Keratinocyte (primary cell): ENCODE data around the gene CDCP1. TPM values are rescaled to one million over a fixed set of nuclear protein-coding genes. Genes with fewer than 3 reads are reported as not detected.

ENCODE experiments used
- DNase-seq: peaks from one replicate; pipeline ENCODE4 v3.0.0-alpha.2; 2011; ENCODE audit warnings: low read depth, missing footprints, low spot score
- FAIRE-seq: peaks from 2 replicates; lab custom pipeline; 2011; peaks lifted over from hg19 to GRCh38; lab: Jason Lieb, UNC
- H2AFZ ChIP-seq: 2 replicates; pipeline ENCODE4 v1.6.0; 2012; ENCODE audit warnings: low read length, control low read depth, inconsistent platforms; ENCODE audit not compliant: control insufficient read depth
- H3K27ac ChIP-seq: 2 replicates; pipeline ENCODE4 v1.5.1; 2011; ENCODE audit warnings: low read length; ENCODE audit not compliant: control insufficient read depth, insufficient read depth
- H3K27me3 ChIP-seq: 3 replicates; pipeline ENCODE4 v1.6.0; 2011; ENCODE audit warnings: low read length; ENCODE audit not compliant: control insufficient read depth, insufficient read depth; ENCODE audit errors: extremely low read depth
- H3K36me3 ChIP-seq, 2 experiments: 2 replicates in 1 of 2; 3 replicates in 1 of 2; pipeline ENCODE4 v1.5.1; 2011; ENCODE audit warnings: low read length in 2 of 2, mild to moderate bottlenecking in 1 of 2; ENCODE audit not compliant: control insufficient read depth in 2 of 2, insufficient read depth in 2 of 2; ENCODE audit errors: extremely low read depth in 1 of 2
- H3K4me1 ChIP-seq: 3 replicates; pipeline ENCODE4 v1.5.1; 2011; ENCODE audit warnings: low read length; ENCODE audit not compliant: control insufficient read depth, insufficient read depth; ENCODE audit errors: extremely low read depth
- H3K4me2 ChIP-seq: 3 replicates; pipeline ENCODE4 v1.6.0; 2011; ENCODE audit warnings: low read depth, low read length; ENCODE audit not compliant: control insufficient read depth, insufficient read depth; ENCODE audit errors: extremely low read depth
- H3K4me3 ChIP-seq, 3 experiments: fragments of 200-600 bp in 1 of 3; sonication (generic) in 1 of 3; 2 replicates in 2 of 3; 3 replicates in 1 of 3; pipeline ENCODE4 v1.5.1; 2011 to 2016; ENCODE audit warnings: low read length in 3 of 3, mild to moderate bottlenecking in 3 of 3, control low read depth in 2 of 3, inconsistent platforms in 1 of 3, low read depth in 1 of 3, mixed read lengths in 1 of 3, mixed run types in 1 of 3, moderate library complexity in 1 of 3; ENCODE audit not compliant: control insufficient read depth in 2 of 3, insufficient read depth in 2 of 3; ENCODE audit errors: extremely low read depth in 1 of 3
- H3K79me2 ChIP-seq: 2 replicates; pipeline ENCODE4 v1.6.0; 2012; ENCODE audit warnings: low read length; ENCODE audit not compliant: control insufficient read depth, insufficient read depth
- H3K9ac ChIP-seq: 3 replicates; pipeline ENCODE4 v1.6.0; 2011; ENCODE audit warnings: low read length; ENCODE audit not compliant: control insufficient read depth, insufficient read depth; ENCODE audit errors: extremely low read depth
- H3K9me1 ChIP-seq: 3 replicates; pipeline ENCODE4 v1.6.0; 2011; ENCODE audit warnings: low read length; ENCODE audit not compliant: control insufficient read depth, insufficient read depth; ENCODE audit errors: extremely low read depth
- H3K9me3 ChIP-seq: 2 replicates; pipeline ENCODE4 v1.5.1; 2012; ENCODE audit warnings: low read depth, low read length; ENCODE audit not compliant: control insufficient read depth
- H4K20me1 ChIP-seq: 3 replicates; pipeline ENCODE4 v1.6.0; 2011; ENCODE audit warnings: low read length; ENCODE audit not compliant: control insufficient read depth, insufficient read depth; ENCODE audit errors: extremely low read depth
- EZH2 ChIP-seq: IDR thresholded peaks from one replicate; pipeline ENCODE4 v1.6.1; 2012; ENCODE audit warnings: inconsistent platforms, mild to moderate bottlenecking, low read length, moderate library complexity
- dilution Hi-C: fragments of 300-500 bp; cut with MboI; formaldehyde crosslinking; loops from one replicate; pipeline ENCODE4 v1.7.0; 2020; ENCODE audit warnings: low sequenced_read_pairs; ENCODE audit not compliant: extremely low pct_ligation_motif_present
- polyA plus RNA-seq, 5 experiments: library from polyadenylated mRNA; depleted of rRNA in 3 of 5; stranded (reverse) in 3 of 5; stranded (forward) in 1 of 5; unstranded in 1 of 5; fragments of >200 nt; gene quantifications; 1 replicate in 1 of 5; 2 replicates in 3 of 5; 3 replicates in 1 of 5; pipeline versions ENCODE4 v1.2.1 to v1.2.3, GENCODE V29; 2011 to 2012; ENCODE audit warnings: missing spikeins in 2 of 5, low read depth in 1 of 5, low replicate concordance in 1 of 5
- TF ChIP-seq, protein P1 (sequence below), 3 experiments: IDR thresholded peaks in 1 of 3; conservative IDR thresholded peaks in 1 of 3; optimal IDR thresholded peaks in 1 of 3; 2 replicates in 2 of 3; 3 replicates in 1 of 3; pipeline versions ENCODE3 to v1.5.1; 2011; ENCODE audit warnings: low read length in 3 of 3, mild to moderate bottlenecking in 3 of 3, moderate library complexity in 2 of 3, control low read depth in 1 of 3, inconsistent platforms in 1 of 3; ENCODE audit not compliant: insufficient read depth in 2 of 3; ENCODE audit errors: extremely low read depth in 1 of 3

The CDCP1 gene
- polyA plus RNA-seq, 1 donor (not counting 4 experiments of a cell fraction or from before 2014, with no cell fraction given) = 85.8 TPM

DNA sequence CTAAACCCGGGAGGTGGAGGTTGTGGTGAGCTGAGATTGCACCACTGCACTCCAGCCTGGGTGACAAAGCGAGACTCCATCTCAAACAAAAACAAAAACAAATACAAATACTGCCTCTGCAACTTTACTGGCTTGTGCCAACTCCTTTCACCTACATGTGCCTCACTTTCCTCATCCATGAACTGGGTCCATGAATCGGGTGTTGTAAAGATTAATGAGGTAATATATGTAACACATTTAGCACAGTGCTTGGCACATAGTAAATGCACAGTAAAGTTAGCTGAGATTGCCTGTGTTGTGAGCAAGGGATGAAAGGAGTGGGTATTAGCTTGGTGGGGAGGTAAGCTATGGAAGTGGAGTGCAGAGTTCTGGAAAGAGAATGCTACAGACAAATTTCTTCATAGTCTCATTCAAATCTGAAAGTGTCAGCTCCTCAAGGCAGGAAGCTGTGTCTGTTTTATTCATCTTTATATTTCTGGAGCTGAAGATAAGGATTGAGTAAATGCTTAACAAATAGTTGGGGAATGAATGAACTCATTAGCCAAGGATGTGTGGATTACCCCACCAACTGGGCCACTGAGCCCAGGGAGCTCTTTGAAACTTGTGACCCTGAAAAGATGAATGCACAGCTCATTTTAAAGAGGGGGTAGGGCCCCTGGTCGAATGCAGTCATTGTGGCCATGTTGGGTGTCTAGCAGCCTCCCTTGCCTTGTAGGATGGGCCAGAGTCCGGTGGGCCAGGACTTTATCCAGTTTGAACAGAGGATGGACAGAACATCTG lies 7.7 kb upstream of the CDCP1 start:
- Histone ChIP-seq H3K79me2 (no peaks in the 10 kb centered on the region), H3K36me3 (no peaks in the 10 kb centered on the region), H4K20me1 (no peaks in the 10 kb centered on the region), H3K27ac (peak overlapping the region; percentile 77), H3K9me1 (no peaks in the 10 kb centered on the region), H3K4me2 (peak overlapping the region; percentile 79), H3K4me3 (peak overlapping the region in 1 of 3 experiments; percentile 19), H2AFZ (peak overlapping the region; percentile 17), H3K4me1 (peaks cover 22% of the 10 kb centered on the region), H3K27me3 (no peaks in the 10 kb centered on the region), H3K9ac (peak overlapping the region; percentile 40), H3K9me3 (no peaks in the 10 kb centered on the region)
- no peak for FAIRE-seq
- no peak for TF ChIP-seq EZH2
- TF ChIP-seq, protein P1, sequence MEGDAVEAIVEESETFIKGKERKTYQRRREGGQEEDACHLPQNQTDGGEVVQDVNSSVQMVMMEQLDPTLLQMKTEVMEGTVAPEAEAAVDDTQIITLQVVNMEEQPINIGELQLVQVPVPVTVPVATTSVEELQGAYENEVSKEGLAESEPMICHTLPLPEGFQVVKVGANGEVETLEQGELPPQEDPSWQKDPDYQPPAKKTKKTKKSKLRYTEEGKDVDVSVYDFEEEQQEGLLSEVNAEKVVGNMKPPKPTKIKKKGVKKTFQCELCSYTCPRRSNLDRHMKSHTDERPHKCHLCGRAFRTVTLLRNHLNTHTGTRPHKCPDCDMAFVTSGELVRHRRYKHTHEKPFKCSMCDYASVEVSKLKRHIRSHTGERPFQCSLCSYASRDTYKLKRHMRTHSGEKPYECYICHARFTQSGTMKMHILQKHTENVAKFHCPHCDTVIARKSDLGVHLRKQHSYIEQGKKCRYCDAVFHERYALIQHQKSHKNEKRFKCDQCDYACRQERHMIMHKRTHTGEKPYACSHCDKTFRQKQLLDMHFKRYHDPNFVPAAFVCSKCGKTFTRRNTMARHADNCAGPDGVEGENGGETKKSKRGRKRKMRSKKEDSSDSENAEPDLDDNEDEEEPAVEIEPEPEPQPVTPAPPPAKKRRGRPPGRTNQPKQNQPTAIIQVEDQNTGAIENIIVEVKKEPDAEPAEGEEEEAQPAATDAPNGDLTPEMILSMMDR (optimal IDR thresholded peaks at IDR 0.05 in 1 of 3, IDR thresholded peaks at IDR 0.05 in 1 of 3, conservative IDR thresholded peaks at IDR 0.05 in 1 of 3; ENCODE audit: extremely low read depth in 1 of 3, insufficient read depth in 2 of 3, low read length in 3 of 3) = no peak
- dilution Hi-C loops = no loop called here
- DNase-seq = no peak

DNA sequence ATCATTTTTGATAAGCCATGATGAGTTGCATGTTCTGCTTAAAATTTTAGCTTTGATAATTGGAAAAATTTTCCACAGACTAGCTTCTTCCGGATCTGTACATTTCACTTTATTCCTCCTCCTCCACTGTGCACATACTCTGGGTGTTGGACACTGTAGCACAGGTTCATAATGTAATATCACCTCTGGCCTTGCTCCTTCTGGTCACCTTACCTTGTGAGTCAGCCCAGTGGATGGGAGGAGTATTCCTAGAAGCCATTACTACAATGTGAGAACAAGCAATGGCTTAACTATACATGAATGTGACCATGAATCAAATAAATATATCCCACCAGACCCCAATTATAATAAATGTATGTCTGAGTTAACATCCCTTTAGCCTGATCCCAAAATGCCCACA lies 6.1 kb upstream of the CDCP1 start:
- dilution Hi-C loops = no loop called here
- Histone ChIP-seq H3K27me3 (no peaks in the 10 kb centered on the region), H4K20me1 (no peaks in the 10 kb centered on the region), H3K9me1 (no peaks in the 10 kb centered on the region), H3K79me2 (no peaks in the 10 kb centered on the region), H3K9me3 (no peaks in the 10 kb centered on the region), H2AFZ (no peak overlapping the region), H3K27ac (no peak overlapping the region), H3K9ac (no peak overlapping the region), H3K4me1 (peaks cover 22% of the 10 kb centered on the region), H3K4me3 (no peak overlapping the region), H3K36me3 (no peaks in the 10 kb centered on the region), H3K4me2 (no peak overlapping the region)
- no peak for FAIRE-seq
- no peak for DNase-seq
- TF ChIP-seq EZH2 = no peak
- TF ChIP-seq, protein P1 (optimal IDR thresholded peaks at IDR 0.05 in 1 of 3, IDR thresholded peaks at IDR 0.05 in 1 of 3, conservative IDR thresholded peaks at IDR 0.05 in 1 of 3; ENCODE audit: extremely low read depth in 1 of 3, insufficient read depth in 2 of 3, low read length in 3 of 3) = no peak
